Stimulated activated CD4-positive, alpha-beta T cell treated with anti-CD3 and anti-CD28 coated beads, TNF-alpha, amount 100 ng/mL, for 1 hour (primary cell): Measurements from ENCODE around the gene SLF2.

Source experiments
- DNase-seq, 3 donors: peaks; one replicate each; pipeline ENCODE4 v3.0.0-alpha.2; 2020; ENCODE audit warnings: low read depth in 3 of 3, low spot score in 1 of 3

SLF2 gene

DNA sequence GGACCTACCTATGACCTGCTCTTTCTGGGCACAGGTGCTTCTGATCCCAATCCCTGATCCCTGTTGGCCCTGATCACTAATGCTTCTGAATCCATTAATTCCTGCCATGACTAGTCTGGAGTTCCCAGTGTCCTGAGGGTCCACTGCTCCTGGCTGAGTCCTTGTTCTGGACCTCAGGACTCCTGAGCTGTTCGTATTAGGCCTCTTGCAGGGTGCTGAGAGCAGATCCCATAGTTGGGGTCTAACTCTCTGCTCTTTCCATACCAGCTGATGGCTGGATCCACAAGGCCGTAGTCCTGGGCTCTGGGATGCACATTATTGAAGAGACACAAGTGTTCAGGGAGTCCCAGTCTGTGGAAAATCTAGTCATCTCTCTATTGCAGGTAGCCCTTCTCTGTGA is 67.5 kb downstream of the SLF2 start:
- DNase-seq: no peak

DNA sequence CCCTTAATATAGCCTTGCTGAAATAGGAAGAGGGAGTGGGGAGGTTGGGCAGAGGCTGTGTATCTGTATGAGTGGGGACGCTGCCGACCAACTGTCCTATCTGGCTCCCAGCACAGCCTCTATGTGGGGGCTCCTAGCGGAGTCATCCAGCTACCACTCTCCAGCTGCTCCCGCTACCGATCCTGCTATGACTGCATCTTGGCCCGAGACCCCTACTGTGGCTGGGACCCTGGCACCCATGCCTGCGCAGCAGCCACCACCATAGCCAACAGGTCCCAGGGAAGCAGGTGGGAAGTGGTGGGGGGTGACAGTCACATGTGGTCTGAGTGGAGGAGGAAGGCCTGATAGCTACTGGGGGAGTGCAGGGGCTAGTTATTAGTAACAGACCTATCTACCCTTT is 67.9 kb downstream of the SLF2 start:
- no peak for DNase-seq

DNA sequence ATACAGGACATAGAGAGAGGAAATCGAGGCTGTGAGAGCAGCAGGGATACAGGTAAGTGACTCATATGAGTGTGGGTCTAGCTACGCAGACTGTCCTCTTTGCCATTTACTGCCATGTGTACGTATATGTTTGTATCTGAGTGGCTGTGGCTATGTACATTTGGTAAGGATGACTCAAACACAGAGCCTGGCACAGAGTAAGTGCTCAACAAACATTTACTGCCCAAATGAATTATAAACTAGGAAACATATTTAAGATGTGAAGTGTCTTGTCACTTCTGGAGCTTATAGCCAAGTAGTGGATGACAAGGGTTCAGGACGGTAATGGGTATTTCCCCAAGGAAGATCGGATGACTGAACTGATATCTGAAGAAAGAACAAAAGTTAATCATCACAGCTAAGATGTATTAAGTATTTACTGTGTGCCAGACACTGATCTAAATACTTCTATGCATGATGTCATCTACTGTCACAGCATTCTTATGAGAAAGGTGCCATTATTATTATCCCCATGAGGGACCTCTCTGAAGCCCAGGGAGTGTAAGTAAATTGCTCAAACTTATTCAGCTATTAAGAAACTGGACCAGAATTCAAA is 68.5 kb downstream of the SLF2 start:
- no peak for DNase-seq

DNA sequence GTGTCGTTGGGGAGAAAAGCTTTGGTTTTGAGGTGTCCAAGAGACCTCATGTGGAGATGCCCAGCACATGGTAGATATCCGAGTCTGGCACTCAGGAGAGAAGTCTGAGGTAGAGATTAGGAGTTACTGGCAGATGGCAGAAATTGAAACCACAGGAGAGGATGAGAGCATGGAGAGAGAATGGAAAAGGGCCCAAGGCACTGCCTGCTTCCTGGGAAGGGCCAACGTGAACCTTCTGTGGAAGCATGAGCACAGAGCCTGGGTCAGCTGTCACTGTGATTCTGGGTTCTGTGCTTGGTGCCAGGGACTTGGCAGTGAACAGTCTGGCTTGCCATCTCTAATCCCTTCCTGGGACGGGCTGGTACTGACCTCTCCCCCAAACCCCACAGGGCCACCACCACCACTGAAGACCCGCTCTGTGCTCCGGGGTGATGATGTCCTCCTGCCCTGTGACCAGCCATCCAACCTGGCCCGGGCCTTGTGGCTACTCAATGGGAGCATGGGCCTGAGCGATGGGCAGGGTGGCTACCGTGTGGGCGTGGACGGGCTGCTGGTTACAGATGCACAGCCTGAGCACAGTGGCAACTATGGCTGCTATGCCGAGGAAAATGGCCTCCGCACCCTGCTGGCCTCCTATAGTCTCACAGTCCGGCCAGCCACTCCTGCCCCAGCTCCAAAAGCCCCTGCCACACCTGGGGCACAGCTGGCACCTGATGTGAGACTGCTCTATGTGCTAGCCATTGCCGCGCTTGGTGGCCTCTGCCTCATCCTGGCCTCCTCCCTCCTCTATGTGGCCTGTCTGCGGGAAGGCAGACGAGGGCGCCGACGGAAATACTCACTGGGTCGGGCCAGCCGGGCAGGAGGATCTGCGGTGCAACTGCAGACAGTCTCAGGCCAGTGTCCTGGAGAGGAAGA is 70.4 kb downstream of the SLF2 start:
- DNase-seq: no peak

GRCh38 chr10:100983868-100984671 is 71.3 kb downstream of the SLF2 start:
- no peak for DNase-seq

DNA sequence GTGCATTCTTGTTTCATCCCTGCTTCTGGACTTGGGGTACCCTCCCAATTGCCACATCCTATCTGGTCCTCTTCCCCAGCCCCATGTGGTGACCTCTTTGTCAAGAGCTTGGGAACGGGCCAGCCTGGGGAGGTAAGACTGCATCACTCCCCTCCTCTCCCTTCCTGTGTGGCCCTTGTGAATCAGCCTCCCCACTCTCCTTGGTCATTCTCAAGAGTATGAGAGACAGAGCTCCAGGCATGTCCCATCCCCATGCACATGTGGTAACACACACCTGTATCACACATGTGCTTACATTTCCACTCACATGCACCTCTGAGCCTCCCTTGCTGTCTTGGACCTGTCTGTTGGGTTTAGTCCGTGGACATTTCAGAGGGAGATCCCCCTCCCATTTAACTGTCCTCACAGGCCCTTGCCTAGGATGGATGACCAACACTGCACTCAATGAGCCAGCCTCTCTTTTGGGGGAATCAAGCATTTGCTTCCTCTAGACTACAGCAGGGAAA is 72.0 kb downstream of the SLF2 start:
- no peak for DNase-seq

GRCh38 chr10:100985336-100985735 is 72.6 kb downstream of the SLF2 start:
- DNase-seq: no peak

- DNase-seq: no peak
Measured at GRCh38 chr10:100986623-100986951, 73.8 kb downstream of the SLF2 start.

- DNase-seq: peak; percentile 55 to 76 (median 63)
Measured at GRCh38 chr10:100986952-100987684, 74.4 kb downstream of the SLF2 start, which contains the start of the genes MRPL43 and TWNK. TSS of gene MRPL43 (minus strand) at chr10:100987497. CDS start at chr10:100987443, 54 bp downstream. TSS of gene TWNK (plus strand) at chr10:100987543. CDS start at chr10:100988211, 668 bp downstream.

GRCh38 chr10:100987685-100988049 is 74.9 kb downstream of the SLF2 start:
- no peak for DNase-seq

DNA sequence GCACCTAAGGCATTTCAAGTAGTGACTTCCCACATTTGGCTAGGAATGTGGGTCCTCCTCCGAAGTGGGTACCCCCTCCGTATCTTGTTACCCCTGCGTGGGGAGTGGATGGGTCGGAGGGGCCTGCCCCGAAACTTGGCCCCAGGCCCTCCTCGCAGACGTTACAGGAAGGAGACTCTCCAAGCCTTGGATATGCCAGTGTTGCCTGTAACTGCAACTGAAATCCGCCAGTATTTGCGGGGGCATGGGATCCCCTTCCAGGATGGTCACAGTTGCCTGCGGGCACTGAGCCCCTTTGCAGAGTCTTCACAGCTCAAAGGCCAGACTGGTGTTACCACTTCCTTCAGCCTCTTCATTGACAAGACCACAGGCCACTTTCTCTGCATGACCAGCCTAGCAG is 75.4 kb downstream of the SLF2 start:
- no peak for DNase-seq

DNA sequence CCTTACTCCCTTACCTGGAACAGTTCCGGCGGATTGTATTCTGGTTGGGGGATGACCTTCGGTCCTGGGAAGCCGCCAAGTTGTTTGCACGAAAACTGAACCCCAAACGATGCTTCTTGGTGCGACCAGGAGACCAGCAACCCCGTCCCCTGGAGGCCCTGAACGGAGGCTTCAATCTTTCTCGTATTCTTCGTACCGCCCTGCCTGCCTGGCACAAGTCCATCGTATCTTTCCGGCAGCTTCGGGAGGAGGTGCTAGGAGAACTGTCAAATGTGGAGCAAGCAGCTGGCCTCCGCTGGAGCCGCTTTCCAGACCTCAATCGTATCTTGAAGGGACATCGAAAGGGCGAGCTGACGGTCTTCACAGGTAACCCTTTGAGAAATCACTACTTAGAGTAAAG is 76.3 kb downstream of the SLF2 start:
- no peak for DNase-seq

GRCh38 chr10:100993986-100994708 is 81.4 kb downstream of the SLF2 start:
- no peak for DNase-seq

DNA sequence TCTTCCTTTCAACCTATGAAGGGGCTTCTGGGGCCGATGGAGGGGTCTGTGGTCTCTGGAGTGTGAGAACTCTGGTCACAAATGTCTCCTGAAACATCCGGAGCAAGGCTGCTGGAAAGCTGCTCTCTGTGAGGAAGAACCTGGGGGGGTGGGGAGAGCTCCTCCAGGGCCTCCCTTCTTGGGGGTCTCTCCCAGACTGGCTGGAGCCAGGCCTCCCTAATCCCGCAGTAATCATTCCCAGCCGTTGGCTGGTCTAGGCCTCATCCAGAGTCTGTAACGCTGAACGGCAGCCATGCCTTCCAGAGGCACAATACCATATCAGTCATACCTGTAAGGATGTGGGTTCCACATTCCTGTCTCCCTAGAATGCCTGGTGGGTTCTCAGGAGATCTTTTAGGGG is 82.4 kb downstream of the SLF2 start:
- no peak for DNase-seq

DNA sequence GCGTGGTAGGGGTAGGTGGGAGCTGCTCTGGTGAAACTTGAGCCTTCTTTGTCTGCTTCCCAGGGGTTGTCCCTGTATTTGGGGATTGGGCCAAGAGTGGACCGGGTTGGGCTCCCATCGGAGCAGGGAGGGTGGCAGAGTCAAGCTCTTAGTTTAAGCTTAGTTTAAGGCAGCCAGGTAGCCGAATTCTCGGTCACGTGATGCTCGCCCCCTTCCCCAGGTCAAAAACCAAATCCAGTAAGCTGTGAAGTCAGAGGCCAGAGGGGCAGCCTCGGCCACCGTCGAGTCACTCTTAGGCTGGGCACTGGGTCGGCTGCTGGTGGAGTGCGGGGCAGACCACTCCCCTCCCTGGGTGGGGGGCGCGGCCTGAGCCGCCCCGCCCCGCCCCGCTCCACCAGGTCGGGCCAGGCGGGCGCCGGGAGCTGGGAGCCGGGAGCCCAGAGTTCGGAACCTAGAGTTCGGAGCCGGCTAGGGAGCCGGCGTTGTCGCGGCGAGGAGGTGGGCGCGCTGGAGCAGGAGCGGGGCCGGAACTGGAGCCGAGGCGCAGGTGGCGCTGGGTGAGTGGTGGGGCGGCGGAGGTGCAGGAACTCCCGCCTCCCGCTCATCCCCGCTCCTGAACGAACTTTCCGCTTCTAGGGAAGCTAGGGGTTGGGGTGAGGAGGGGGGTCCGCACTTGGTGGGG is 84.1 kb downstream of the SLF2 start:
- DNase-seq: peak in 1 of 3 donors; percentile 26

GRCh38 chr10:100997360-100998182 is 84.8 kb downstream of the SLF2 start:
- DNase-seq: peak in 2 of 3 donors; percentile 35 to 63

DNA sequence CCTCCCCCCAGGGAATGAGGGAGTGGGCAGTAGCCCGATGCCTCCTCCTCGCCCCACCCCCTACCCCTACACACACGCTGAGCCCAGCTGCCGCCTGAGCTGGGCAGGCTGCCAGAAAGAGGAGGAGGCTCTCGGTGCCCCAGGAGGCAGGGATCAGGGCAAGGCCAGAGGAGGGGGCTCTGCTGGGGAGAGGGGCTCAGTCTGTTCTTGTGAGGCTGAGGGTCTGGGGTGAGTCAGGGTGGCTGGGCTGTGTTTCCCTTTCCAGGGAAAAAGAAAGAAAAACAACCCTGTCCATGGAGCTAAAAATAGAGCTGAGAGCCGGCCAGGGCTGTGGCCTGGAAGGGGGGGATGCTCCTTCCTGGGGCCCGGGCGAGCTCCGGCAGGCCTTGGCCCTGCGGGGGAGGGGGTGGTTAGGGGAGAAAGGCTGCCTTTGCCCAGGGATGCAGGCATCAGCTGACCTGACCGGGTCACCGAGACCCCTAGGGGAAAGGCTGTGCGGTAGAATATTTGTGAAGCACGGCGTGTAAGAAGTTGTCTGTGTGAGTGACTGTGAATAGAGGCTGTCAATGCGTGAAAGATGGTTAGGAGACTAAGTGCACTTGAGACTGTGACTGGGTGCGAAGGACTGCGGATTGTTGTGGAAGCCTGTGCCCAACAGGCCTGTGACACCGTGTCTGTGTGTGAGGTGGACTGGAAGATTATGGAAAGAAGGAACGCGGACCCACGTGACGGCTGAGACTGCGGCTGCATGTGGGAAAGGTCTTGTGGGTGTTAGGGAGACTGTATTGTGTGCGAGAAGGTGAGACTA is 85.6 kb downstream of the SLF2 start:
- peak in 1 of 3 donors; percentile 45 for DNase-seq
